ENCODE data around the gene TM4SF20. TPM values are rescaled to one million over a fixed set of nuclear protein-coding genes. Genes with fewer than 3 reads are reported as not detected.

Gene TM4SF20
- total and polyA plus RNA-seq, 4 donors = not detected

GRCh38 chr2:227410191-227410590, 31.1 kb upstream of the TM4SF20 start:
- H3K36me3 ChIP-seq (ENCODE audit: control insufficient read depth in 4 of 4, insufficient read depth in 3 of 4, low read depth in 1 of 4, low read length in 3 of 4) = no peaks in the 10 kb centered on the region
- H3K27ac ChIP-seq (ENCODE audit: low read depth in 1 of 2, low read length in 2 of 2) = no peak overlapping the region
- peaks cover 2 to 10% (median 8%) of the 10 kb centered on the region in 4 donors for H3K4me1 ChIP-seq (ENCODE audit: control insufficient read depth in 4 of 4, insufficient read depth in 4 of 4, low read length in 3 of 4)
- no peak overlapping the region for H3K4me3 ChIP-seq (ENCODE audit: low read depth in 1 of 3, low read length in 3 of 3)
- H3K27me3 ChIP-seq (ENCODE audit: control insufficient read depth in 4 of 4, insufficient read depth in 4 of 4, low read length in 3 of 4) = no peaks in the 10 kb centered on the region
- H3K9me3 ChIP-seq (ENCODE audit: control insufficient read depth in 4 of 4, low read length in 3 of 4) = no peaks in the 10 kb centered on the region
- TF ChIP-seq RAD21 (IDR thresholded peaks at IDR 0.05) (no peak), TAF1 (conservative IDR thresholded peaks at IDR 0.05) (no peak), ATF3 (IDR thresholded peaks at IDR 0.05) (no peak), RXRA (IDR thresholded peaks at IDR 0.05) (no peak), CTCF (IDR thresholded peaks at IDR 0.05; ENCODE audit: low read depth, low read length, missing input control) (no peak)
- TF ChIP-seq, protein P1, sequence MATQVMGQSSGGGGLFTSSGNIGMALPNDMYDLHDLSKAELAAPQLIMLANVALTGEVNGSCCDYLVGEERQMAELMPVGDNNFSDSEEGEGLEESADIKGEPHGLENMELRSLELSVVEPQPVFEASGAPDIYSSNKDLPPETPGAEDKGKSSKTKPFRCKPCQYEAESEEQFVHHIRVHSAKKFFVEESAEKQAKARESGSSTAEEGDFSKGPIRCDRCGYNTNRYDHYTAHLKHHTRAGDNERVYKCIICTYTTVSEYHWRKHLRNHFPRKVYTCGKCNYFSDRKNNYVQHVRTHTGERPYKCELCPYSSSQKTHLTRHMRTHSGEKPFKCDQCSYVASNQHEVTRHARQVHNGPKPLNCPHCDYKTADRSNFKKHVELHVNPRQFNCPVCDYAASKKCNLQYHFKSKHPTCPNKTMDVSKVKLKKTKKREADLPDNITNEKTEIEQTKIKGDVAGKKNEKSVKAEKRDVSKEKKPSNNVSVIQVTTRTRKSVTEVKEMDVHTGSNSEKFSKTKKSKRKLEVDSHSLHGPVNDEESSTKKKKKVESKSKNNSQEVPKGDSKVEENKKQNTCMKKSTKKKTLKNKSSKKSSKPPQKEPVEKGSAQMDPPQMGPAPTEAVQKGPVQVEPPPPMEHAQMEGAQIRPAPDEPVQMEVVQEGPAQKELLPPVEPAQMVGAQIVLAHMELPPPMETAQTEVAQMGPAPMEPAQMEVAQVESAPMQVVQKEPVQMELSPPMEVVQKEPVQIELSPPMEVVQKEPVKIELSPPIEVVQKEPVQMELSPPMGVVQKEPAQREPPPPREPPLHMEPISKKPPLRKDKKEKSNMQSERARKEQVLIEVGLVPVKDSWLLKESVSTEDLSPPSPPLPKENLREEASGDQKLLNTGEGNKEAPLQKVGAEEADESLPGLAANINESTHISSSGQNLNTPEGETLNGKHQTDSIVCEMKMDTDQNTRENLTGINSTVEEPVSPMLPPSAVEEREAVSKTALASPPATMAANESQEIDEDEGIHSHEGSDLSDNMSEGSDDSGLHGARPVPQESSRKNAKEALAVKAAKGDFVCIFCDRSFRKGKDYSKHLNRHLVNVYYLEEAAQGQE (IDR thresholded peaks at IDR 0.05) = no peak
- no peak overlapping the region for H3K9ac ChIP-seq (ENCODE audit: low read depth in 1 of 2, low read length in 2 of 2)
- WGBS = 89% methylated on average over 3 of the region's 3 CpGs
- DNase-seq (ENCODE audit: low spot score) = no peak

GRCh38 chr2:227407591-227408151, 28.6 kb upstream of the TM4SF20 start:
- Histone ChIP-seq H3K4me1 (ENCODE audit: control insufficient read depth in 4 of 4, insufficient read depth in 4 of 4, low read length in 3 of 4) (peaks cover 2 to 10% (median 8%) of the 10 kb centered on the region in 4 donors), H3K27ac (ENCODE audit: low read depth in 1 of 2, low read length in 2 of 2) (no peak overlapping the region), H3K4me3 (ENCODE audit: low read depth in 1 of 3, low read length in 3 of 3) (no peak overlapping the region), H3K9me3 (ENCODE audit: control insufficient read depth in 4 of 4, low read length in 3 of 4) (no peaks in the 10 kb centered on the region), H3K27me3 (ENCODE audit: control insufficient read depth in 4 of 4, insufficient read depth in 4 of 4, low read length in 3 of 4) (no peaks in the 10 kb centered on the region), H3K36me3 (ENCODE audit: control insufficient read depth in 4 of 4, insufficient read depth in 3 of 4, low read depth in 1 of 4, low read length in 3 of 4) (no peaks in the 10 kb centered on the region), H3K9ac (ENCODE audit: low read depth in 1 of 2, low read length in 2 of 2) (no peak overlapping the region)
- WGBS = 83% methylated on average over 16 of the region's 16 CpGs
- DNase-seq (ENCODE audit: low spot score) = no peak
- TF ChIP-seq YY1 (IDR thresholded peaks at IDR 0.05) = no peak
- TF ChIP-seq MAX (IDR thresholded peaks at IDR 0.05) = no peak
- no peak for TF ChIP-seq SP1 (IDR thresholded peaks at IDR 0.05)
- no peak for TF ChIP-seq RAD21 (IDR thresholded peaks at IDR 0.05)
- no peak for TF ChIP-seq NR2F2 (IDR thresholded peaks at IDR 0.05)
- no peak for TF ChIP-seq JUND (IDR thresholded peaks at IDR 0.05)
- TF ChIP-seq HNF4A (conservative IDR thresholded peaks at IDR 0.05) = no peak
- TF ChIP-seq HNF4G (IDR thresholded peaks at IDR 0.05) = no peak
- TF ChIP-seq FOXA1 (IDR thresholded peaks at IDR 0.05) = no peak
- no peak for TF ChIP-seq TAF1 (conservative IDR thresholded peaks at IDR 0.05)
- no peak for TF ChIP-seq EGR1 (IDR thresholded peaks at IDR 0.05; ENCODE audit: low read depth in 2 of 2)
